ENCODE measurements around the gene PBXIP1. TPM values are rescaled to one million over a fixed set of nuclear protein-coding genes. Genes with fewer than 3 reads are reported as not detected.

Gene PBXIP1
- total and polyA plus RNA-seq, 4 donors, result 3.8 to 42.8 (median 20.5) TPM

- H3K4me3 ChIP-seq (ENCODE audit: low read depth in 1 of 3, low read length in 3 of 3), result no peak overlapping the region
Observed at GRCh38 chr1:154953611-154954038, 2.3 kb downstream of the PBXIP1 start.

More at GRCh38 chr1:154953611-154954038, 2.3 kb downstream of the PBXIP1 start:
- Histone ChIP-seq H3K27me3 (ENCODE audit: control insufficient read depth in 4 of 4, insufficient read depth in 4 of 4, low read length in 3 of 4) (no peaks in the 10 kb centered on the region), H3K9me3 (ENCODE audit: control insufficient read depth in 4 of 4, low read length in 3 of 4) (no peaks in the 10 kb centered on the region), H3K27ac (ENCODE audit: low read depth in 1 of 2, low read length in 2 of 2) (no peak overlapping the region), H3K4me1 (ENCODE audit: control insufficient read depth in 4 of 4, insufficient read depth in 4 of 4, low read length in 3 of 4) (peaks cover 9 to 42% (median 24%) of the 10 kb centered on the region in 4 donors), H3K36me3 (ENCODE audit: control insufficient read depth in 4 of 4, insufficient read depth in 3 of 4, low read depth in 1 of 4, low read length in 3 of 4) (peaks cover 0 to 12% (median 3%) of the 10 kb centered on the region in 4 donors), H3K9ac (ENCODE audit: low read depth in 1 of 2, low read length in 2 of 2) (no peak overlapping the region)
- no peak for TF ChIP-seq EGR1 (IDR thresholded peaks at IDR 0.05; ENCODE audit: low read depth in 2 of 2)
- no peak for TF ChIP-seq NR2F2 (IDR thresholded peaks at IDR 0.05)
- no peak for TF ChIP-seq FOXA1 (IDR thresholded peaks at IDR 0.05)
- TF ChIP-seq RXRA (IDR thresholded peaks at IDR 0.05), result no peak
- TF ChIP-seq FOXA2 (IDR thresholded peaks at IDR 0.05), result no peak
- no peak for TF ChIP-seq SP1 (IDR thresholded peaks at IDR 0.05)
- TF ChIP-seq REST (IDR thresholded peaks at IDR 0.05), result no peak
- TF ChIP-seq CTCF (IDR thresholded peaks at IDR 0.05; ENCODE audit: low read depth, low read length, missing input control), result no peak
- no peak for TF ChIP-seq ZBTB33 (IDR thresholded peaks at IDR 0.05)
- no peak for TF ChIP-seq MAX (IDR thresholded peaks at IDR 0.05)
- TF ChIP-seq TAF1 (conservative IDR thresholded peaks at IDR 0.05), result no peak
- TF ChIP-seq RAD21 (IDR thresholded peaks at IDR 0.05), result no peak
- TF ChIP-seq GABPA (IDR thresholded peaks at IDR 0.05 in 1 of 2, conservative IDR thresholded peaks at IDR 0.05 in 1 of 2), result no peak
- TF ChIP-seq JUND (IDR thresholded peaks at IDR 0.05), result no peak
- TF ChIP-seq YY1 (IDR thresholded peaks at IDR 0.05), result no peak
- TF ChIP-seq ATF3 (IDR thresholded peaks at IDR 0.05), result no peak
- no peak for TF ChIP-seq HNF4A (conservative IDR thresholded peaks at IDR 0.05)
- TF ChIP-seq HNF4G (IDR thresholded peaks at IDR 0.05), result no peak
- no peak for DNase-seq (ENCODE audit: low spot score)
- 91% methylated on average over 2 of the region's 2 CpGs for WGBS

Measured in liver (tissue), 9 donors.